ENCODE measurements around the gene OPN5.

The OPN5 gene

GRCh38 chr6:47862731-47863130 lies 80.9 kb downstream of the OPN5 start:
- no peak for DNase-seq (ENCODE audit: low read depth)

GRCh38 chr6:47865206-47865605 lies 83.4 kb downstream of the OPN5 start:
- no peak for DNase-seq (ENCODE audit: low read depth)

GRCh38 chr6:47875593-47875992 lies 93.8 kb downstream of the OPN5 start:
- DNase-seq (ENCODE audit: low read depth) = no peak
